Duodenal mucosa (tissue), 2 donors: ENCODE data around the gene PCSK6.

Experiments used
- H3K27ac ChIP-seq: one replicate; pipeline ENCODE4 v1.7.0; 2013; ENCODE audit warnings: low read depth, low read length
- H3K27me3 ChIP-seq, 2 donors: one replicate each; pipeline ENCODE4 v1.7.0; 2013; ENCODE audit warnings: low read length in 2 of 2, control low read depth in 1 of 2; ENCODE audit not compliant: insufficient read depth in 2 of 2, control insufficient read depth in 1 of 2
- H3K36me3 ChIP-seq, 2 donors: one replicate each; pipeline ENCODE4 v1.7.0; 2013; ENCODE audit warnings: low read length in 2 of 2, control low read depth in 1 of 2; ENCODE audit not compliant: insufficient read depth in 2 of 2, control insufficient read depth in 1 of 2
- H3K4me1 ChIP-seq, 2 donors: one replicate each; pipeline ENCODE4 v1.7.0; 2013; ENCODE audit warnings: low read length in 2 of 2, control low read depth in 1 of 2; ENCODE audit not compliant: insufficient read depth in 2 of 2, control insufficient read depth in 1 of 2
- H3K4me3 ChIP-seq, 2 donors: one replicate each; pipeline ENCODE4 v1.7.0; 2013; ENCODE audit warnings: low read length in 2 of 2, low read depth in 1 of 2
- H3K9ac ChIP-seq, 2 donors: one replicate each; pipeline ENCODE4 v1.7.0; 2013; ENCODE audit warnings: low read length in 2 of 2, low read depth in 1 of 2
- H3K9me3 ChIP-seq, 2 donors: one replicate each; pipeline ENCODE4 v1.7.0; 2013; ENCODE audit warnings: low read length in 2 of 2, control low read depth in 1 of 2; ENCODE audit not compliant: control insufficient read depth in 1 of 2

Gene PCSK6

DNA sequence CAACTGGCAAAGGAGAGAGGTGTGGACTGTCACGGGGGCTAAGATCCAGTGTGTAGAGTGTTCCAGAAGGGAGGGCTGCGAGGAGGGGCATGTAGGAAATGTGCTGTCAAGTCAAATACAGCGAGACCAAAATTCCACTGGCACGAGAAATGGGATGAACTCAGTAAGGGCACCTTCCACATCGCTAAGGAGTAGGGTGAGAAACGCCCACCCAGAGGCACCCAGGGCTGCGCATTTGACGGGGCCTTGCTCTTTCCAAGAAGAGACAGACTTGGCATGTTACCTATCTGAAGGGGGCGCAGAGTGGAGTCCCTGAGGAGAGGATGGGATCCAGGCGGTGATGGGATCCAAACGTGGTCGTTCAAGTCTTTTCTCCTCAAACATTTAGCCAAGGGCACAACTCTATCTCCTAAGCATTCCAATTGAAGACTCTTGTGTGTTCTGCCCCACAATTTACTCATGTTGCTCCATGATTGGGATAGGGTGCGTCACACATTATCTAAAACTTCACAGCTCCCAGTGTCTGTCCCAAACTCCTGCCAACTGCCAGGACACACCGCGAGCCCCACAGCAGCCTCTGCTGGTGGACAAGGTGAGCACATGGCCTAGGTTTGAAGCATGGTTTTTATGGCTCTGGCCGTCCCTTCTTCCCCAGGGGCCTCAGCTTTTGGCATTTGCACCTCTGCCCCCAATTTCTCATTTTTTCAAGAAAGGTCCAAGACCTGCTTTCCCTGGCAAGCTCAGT is 219.9 kb downstream of the PCSK6 start:
- Histone ChIP-seq H3K27ac (no peak overlapping the region), H3K36me3 (peaks cover 37 to 56% of the 10 kb centered on the region in 2 donors), H3K27me3 (no peaks in the 10 kb centered on the region), H3K4me3 (no peak overlapping the region), H3K9me3 (no peaks in the 10 kb centered on the region), H3K9ac (no peak overlapping the region), H3K4me1 (peaks cover 0 to 11% of the 10 kb centered on the region in 2 donors)

GRCh38 chr15:101267320-101268104 is 222.0 kb downstream of the PCSK6 start:
- Histone ChIP-seq H3K27ac (no peak overlapping the region), H3K4me1 (peaks cover 0 to 11% of the 10 kb centered on the region in 2 donors), H3K9me3 (no peaks in the 10 kb centered on the region), H3K36me3 (peaks cover 16 to 35% of the 10 kb centered on the region in 2 donors), H3K9ac (no peak overlapping the region), H3K4me3 (no peak overlapping the region), H3K27me3 (no peaks in the 10 kb centered on the region)

- peaks cover 0 to 11% of the 10 kb centered on the region in 2 donors for H3K4me1 ChIP-seq
- no peak overlapping the region for H3K4me3 ChIP-seq
- H3K9ac ChIP-seq: no peak overlapping the region
- peaks cover 13 to 29% of the 10 kb centered on the region in 2 donors for H3K36me3 ChIP-seq
- no peak overlapping the region for H3K27ac ChIP-seq
- H3K27me3 ChIP-seq: no peaks in the 10 kb centered on the region
- no peaks in the 10 kb centered on the region for H3K9me3 ChIP-seq
These were observed 222.7 kb downstream of the PCSK6 start for GRCh38 chr15:101266787-101267186.

DNA sequence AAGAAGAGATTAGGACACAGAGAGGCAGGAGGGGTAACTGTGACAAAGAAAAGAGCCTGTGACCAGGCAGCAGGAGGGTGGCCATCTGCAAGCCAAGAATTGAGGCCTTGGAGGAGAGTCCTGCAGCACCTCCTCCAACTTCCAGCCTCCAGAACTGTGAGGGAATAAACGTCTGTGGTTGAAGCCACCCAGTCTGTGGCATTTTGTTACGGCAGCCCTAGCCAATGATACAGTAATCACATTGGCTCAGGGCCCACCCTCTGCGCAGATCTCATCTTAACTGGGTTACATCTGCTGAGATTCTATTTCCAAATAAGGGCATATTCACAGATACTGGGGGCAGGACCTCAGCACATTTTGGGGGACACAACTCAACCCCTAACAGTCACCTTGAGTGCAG is 223.5 kb downstream of the PCSK6 start:
- no peaks in the 10 kb centered on the region for H3K27me3 ChIP-seq
- H3K4me3 ChIP-seq: no peak overlapping the region
- H3K9me3 ChIP-seq: no peaks in the 10 kb centered on the region
- H3K9ac ChIP-seq: no peak overlapping the region
- H3K36me3 ChIP-seq: peaks cover 7 to 21% of the 10 kb centered on the region in 2 donors
- no peak overlapping the region for H3K27ac ChIP-seq
- peaks cover 0 to 11% of the 10 kb centered on the region in 2 donors for H3K4me1 ChIP-seq

DNA sequence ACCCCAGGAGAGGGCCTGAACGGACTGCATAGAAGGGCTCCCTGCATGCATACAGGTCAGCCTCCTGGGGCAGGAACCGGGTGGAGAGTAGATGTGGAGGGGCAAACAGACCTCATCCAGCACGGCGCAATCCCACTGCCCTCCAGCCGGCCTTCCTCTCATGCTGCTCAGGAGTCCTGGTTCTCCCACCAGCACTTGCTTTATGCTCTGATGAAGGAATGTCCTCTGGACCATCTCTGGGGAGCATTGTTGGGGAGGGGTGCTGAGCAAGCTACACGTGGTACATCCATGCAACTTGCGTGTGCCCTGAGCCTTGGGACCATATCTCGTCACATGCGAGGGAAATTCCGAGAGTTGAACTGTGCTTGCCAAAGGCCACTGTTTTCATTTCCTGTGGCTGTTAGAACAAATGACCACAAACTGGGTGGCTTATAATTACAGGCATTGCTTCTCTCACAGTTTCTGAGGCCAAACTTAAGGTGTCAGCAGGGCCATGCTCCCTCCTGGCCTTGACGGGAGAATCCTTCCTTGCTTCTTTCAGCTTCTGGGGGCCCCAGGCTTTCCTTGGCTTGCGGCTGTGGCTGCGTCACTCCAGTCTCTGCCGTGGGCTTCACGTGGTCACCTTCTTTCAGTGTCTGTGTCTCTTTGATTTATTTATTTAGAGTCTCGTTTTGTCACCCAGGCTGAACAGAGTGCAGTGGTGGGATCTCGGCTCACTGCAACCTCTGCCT is 224.4 kb downstream of the PCSK6 start:
- H3K4me1 ChIP-seq: peaks cover 0 to 11% of the 10 kb centered on the region in 2 donors
- no peak overlapping the region for H3K4me3 ChIP-seq
- no peak overlapping the region for H3K27ac ChIP-seq
- H3K27me3 ChIP-seq: no peaks in the 10 kb centered on the region
- peaks cover 0 to 12% of the 10 kb centered on the region in 2 donors for H3K36me3 ChIP-seq
- H3K9me3 ChIP-seq: no peaks in the 10 kb centered on the region
- H3K9ac ChIP-seq: no peak overlapping the region

DNA sequence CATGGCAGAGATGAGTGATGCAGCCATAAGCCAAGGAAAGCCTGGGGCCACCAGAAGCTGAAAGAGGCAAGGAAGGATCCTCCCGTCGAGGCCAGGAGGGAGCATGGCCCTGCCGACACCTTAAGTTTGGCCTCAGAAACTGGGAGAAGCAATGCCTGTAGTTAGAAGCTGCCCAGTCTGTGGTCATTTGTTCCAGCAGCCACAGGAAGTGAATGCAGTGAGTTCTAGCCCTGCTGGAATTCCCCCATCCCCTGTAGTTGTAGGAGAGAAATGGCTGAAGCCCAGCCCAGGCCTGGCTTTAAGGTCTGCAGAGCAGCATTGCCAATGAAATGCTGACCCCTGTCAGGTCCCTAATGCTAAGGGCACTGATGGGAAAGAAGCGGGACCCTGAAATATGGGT is 225.5 kb downstream of the PCSK6 start:
- H3K27me3 ChIP-seq: no peaks in the 10 kb centered on the region
- H3K4me1 ChIP-seq: peaks cover 0 to 11% of the 10 kb centered on the region in 2 donors
- H3K9me3 ChIP-seq: no peaks in the 10 kb centered on the region
- H3K4me3 ChIP-seq: no peak overlapping the region
- H3K36me3 ChIP-seq: peaks cover 0 to 1% of the 10 kb centered on the region in 2 donors
- H3K9ac ChIP-seq: no peak overlapping the region
- no peak overlapping the region for H3K27ac ChIP-seq

- no peaks in the 10 kb centered on the region for H3K36me3 ChIP-seq
- H3K9me3 ChIP-seq: no peaks in the 10 kb centered on the region
- no peak overlapping the region for H3K27ac ChIP-seq
- H3K27me3 ChIP-seq: no peaks in the 10 kb centered on the region
- H3K4me3 ChIP-seq: no peak overlapping the region
- H3K9ac ChIP-seq: no peak overlapping the region
- H3K4me1 ChIP-seq: peaks cover 0 to 19% of the 10 kb centered on the region in 2 donors
These were observed 227.0 kb downstream of the PCSK6 start for GRCh38 chr15:101262551-101262950.

GRCh38 chr15:101258238-101259144 is 231.0 kb downstream of the PCSK6 start:
- H3K27me3 ChIP-seq: no peaks in the 10 kb centered on the region
- H3K9ac ChIP-seq: no peak overlapping the region

GRCh38 chr15:101256757-101257156 is 232.8 kb downstream of the PCSK6 start:
- H3K9ac ChIP-seq: no peak overlapping the region
- H3K27me3 ChIP-seq: no peaks in the 10 kb centered on the region
- H3K4me3 ChIP-seq: no peak overlapping the region
- H3K9me3 ChIP-seq: no peaks in the 10 kb centered on the region
- peaks cover 4 to 17% of the 10 kb centered on the region in 2 donors for H3K4me1 ChIP-seq
- H3K27ac ChIP-seq: no peak overlapping the region
- H3K36me3 ChIP-seq: no peaks in the 10 kb centered on the region

More at GRCh38 chr15:101258238-101259144, 231.0 kb downstream of the PCSK6 start:
- Histone ChIP-seq H3K36me3 (no peaks in the 10 kb centered on the region), H3K9me3 (no peaks in the 10 kb centered on the region), H3K27ac (no peak overlapping the region), H3K4me3 (no peak overlapping the region), H3K4me1 (peaks cover 4 to 8% of the 10 kb centered on the region in 2 donors)
